ENCODE results near the gene NENF. TPM values are rescaled to one million over a fixed set of nuclear protein-coding genes. Genes with fewer than 3 reads are reported as not detected.

The NENF gene
- total RNA-seq, 1 donor from 2014 or later = 6.8 TPM

GRCh38 chr1:212455401-212455800 is 22.7 kb downstream of the NENF start:
- Mint-ChIP-seq H3K27ac (no peak overlapping the region), H3K4me1 (peaks cover 42% of the 10 kb centered on the region), H3K36me3 (no peaks in the 10 kb centered on the region)

DNA sequence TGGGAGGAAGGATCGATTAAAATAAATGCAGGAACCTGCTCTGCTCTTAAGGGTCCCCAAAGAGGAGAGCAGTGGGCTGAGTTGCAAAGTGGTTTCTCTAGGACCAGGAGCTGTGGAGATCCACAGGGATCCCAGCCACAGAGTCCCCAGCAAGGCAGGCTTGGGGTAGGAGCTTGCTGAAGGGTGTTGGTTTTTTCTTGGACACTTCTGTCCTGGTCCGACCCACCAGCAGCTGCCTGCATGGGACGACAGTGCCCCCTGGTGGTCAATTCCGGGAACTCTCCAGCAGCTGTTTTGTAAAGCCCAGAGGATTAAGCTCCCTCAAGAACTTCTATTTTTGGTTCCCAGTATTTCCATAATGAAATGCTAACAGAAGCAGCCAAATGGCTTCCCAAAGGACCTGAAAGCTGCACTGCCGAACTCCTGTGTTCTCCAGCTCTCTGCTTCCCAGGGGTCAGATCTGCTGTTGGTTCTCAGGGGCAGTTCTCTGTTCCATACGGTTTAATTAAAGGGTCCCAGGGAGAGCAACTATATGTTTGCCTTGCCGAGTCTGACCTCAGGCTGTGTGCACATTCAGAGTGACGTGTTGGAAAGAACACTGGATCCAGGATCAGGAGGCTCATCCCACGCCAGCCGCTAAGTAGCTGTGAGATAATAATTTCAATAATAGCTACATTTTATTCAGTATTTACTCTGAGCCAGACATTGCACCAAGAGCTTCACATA is 23.2 kb downstream of the NENF start:
- Histone ChIP-seq H3F3A (ENCODE audit: low read depth) (no peaks in the 10 kb centered on the region), H3K4me2 (no peak overlapping the region), H4K20me1 (ENCODE audit: low read depth) (no peaks in the 10 kb centered on the region), H3K4me3 (no peak overlapping the region), H3K36me3 (no peaks in the 10 kb centered on the region), H3K27ac (no peak overlapping the region), H3K9ac (no peak overlapping the region), H3K27me3 (no peaks in the 10 kb centered on the region), H3K4me1 (peaks cover 2% of the 10 kb centered on the region), H3K9me3 (ENCODE audit: low read depth) (no peaks in the 10 kb centered on the region), H2AFZ (replicated peaks) (peak overlapping the region; percentile 75), H3K79me2 (ENCODE audit: low read depth) (no peaks in the 10 kb centered on the region)
- DNase-seq (ENCODE audit: low spot score) = peak; percentile 83
- Mint-ChIP-seq H3K4me1 (peaks cover 37% of the 10 kb centered on the region), H3K9me3 (peaks cover 2% of the 10 kb centered on the region), H3K27me3 (ENCODE audit: insufficient read depth, low read depth) (peaks cover 8% of the 10 kb centered on the region), H3K4me3 (no peak overlapping the region), H3K27ac (no peak overlapping the region), H3K36me3 (no peaks in the 10 kb centered on the region)
- TF ChIP-seq, protein P1, sequence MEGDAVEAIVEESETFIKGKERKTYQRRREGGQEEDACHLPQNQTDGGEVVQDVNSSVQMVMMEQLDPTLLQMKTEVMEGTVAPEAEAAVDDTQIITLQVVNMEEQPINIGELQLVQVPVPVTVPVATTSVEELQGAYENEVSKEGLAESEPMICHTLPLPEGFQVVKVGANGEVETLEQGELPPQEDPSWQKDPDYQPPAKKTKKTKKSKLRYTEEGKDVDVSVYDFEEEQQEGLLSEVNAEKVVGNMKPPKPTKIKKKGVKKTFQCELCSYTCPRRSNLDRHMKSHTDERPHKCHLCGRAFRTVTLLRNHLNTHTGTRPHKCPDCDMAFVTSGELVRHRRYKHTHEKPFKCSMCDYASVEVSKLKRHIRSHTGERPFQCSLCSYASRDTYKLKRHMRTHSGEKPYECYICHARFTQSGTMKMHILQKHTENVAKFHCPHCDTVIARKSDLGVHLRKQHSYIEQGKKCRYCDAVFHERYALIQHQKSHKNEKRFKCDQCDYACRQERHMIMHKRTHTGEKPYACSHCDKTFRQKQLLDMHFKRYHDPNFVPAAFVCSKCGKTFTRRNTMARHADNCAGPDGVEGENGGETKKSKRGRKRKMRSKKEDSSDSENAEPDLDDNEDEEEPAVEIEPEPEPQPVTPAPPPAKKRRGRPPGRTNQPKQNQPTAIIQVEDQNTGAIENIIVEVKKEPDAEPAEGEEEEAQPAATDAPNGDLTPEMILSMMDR (IDR thresholded peaks at IDR 0.05) = peak; percentile 97
- no peak for TF ChIP-seq EZH2phosphoT487 (IDR thresholded peaks at IDR 0.05)

More at GRCh38 chr1:212455401-212455800, 22.7 kb downstream of the NENF start:
- Histone ChIP-seq H2AFZ (replicated peaks) (peak overlapping the region; percentile 75), H4K20me1 (ENCODE audit: low read depth) (no peaks in the 10 kb centered on the region), H3K79me2 (ENCODE audit: low read depth) (no peaks in the 10 kb centered on the region), H3K4me1 (peaks cover 7% of the 10 kb centered on the region), H3K4me2 (no peak overlapping the region), H3K27me3 (no peaks in the 10 kb centered on the region), H3F3A (ENCODE audit: low read depth) (peaks cover 5% of the 10 kb centered on the region), H3K9me3 (ENCODE audit: low read depth) (no peaks in the 10 kb centered on the region), H3K36me3 (no peaks in the 10 kb centered on the region), H3K9ac (no peak overlapping the region), H3K27ac (no peak overlapping the region), H3K4me3 (no peak overlapping the region)
- Mint-ChIP-seq H3K4me3 (no peak overlapping the region), H3K27me3 (ENCODE audit: insufficient read depth, low read depth) (peaks cover 8% of the 10 kb centered on the region), H3K9me3 (peaks cover 2% of the 10 kb centered on the region)
- TF ChIP-seq EZH2 (IDR thresholded peaks at IDR 0.05) = no peak
- TF ChIP-seq, protein P1 (IDR thresholded peaks at IDR 0.05) = no peak
- TF ChIP-seq EZH2phosphoT487 (IDR thresholded peaks at IDR 0.05) = no peak
- DNase-seq (ENCODE audit: low spot score) = no peak

- Mint-ChIP-seq H3K4me3 (no peak overlapping the region), H3K9me3 (peaks cover 2% of the 10 kb centered on the region), H3K36me3 (no peaks in the 10 kb centered on the region), H3K27ac (no peak overlapping the region), H3K4me1 (peaks cover 31% of the 10 kb centered on the region), H3K27me3 (ENCODE audit: insufficient read depth, low read depth) (peaks cover 8% of the 10 kb centered on the region)
- Histone ChIP-seq H3F3A (ENCODE audit: low read depth) (no peaks in the 10 kb centered on the region), H2AFZ (replicated peaks) (no peak overlapping the region), H3K36me3 (no peaks in the 10 kb centered on the region), H3K4me1 (peaks cover 7% of the 10 kb centered on the region), H3K27me3 (no peaks in the 10 kb centered on the region), H3K4me2 (no peak overlapping the region), H3K79me2 (ENCODE audit: low read depth) (no peaks in the 10 kb centered on the region), H3K9me3 (ENCODE audit: low read depth) (no peaks in the 10 kb centered on the region), H3K27ac (no peak overlapping the region), H3K4me3 (no peak overlapping the region), H3K9ac (no peak overlapping the region), H4K20me1 (ENCODE audit: low read depth) (no peaks in the 10 kb centered on the region)
- TF ChIP-seq EZH2phosphoT487 (IDR thresholded peaks at IDR 0.05) (no peak), EZH2 (IDR thresholded peaks at IDR 0.05) (no peak)
- TF ChIP-seq, protein P1 (IDR thresholded peaks at IDR 0.05) = peak; percentile 83
- DNase-seq (ENCODE audit: low spot score) = peak; percentile 78
Measured at GRCh38 chr1:212457740-212458338, 25.1 kb downstream of the NENF start.
